Activated CD8-positive, alpha-beta memory T cell treated with anti-CD3 and anti-CD28 coated beads, Interleukin-2, amount 50 U/mL, for 24 hours (primary cell): ENCODE results near the gene BCDIN3D.
A peak's percentile ranks its signal among the peaks of the same experiment; 100 is the strongest.
"Not testable (repeated sequence)": the region's sequence is repeated elsewhere in the genome, so short reads cannot be mapped to it uniquely, and the experiment has no call there.

Experiments
- DNase-seq: peaks from one replicate; pipeline ENCODE4 v3.0.0-alpha.2; 2020; ENCODE audit errors: extremely low read depth

BCDIN3D gene

GRCh38 chr12:49877066-49877465 is 34.2 kb upstream of the BCDIN3D start:
- DNase-seq = no peak

GRCh38 chr12:49876070-49876469 is 33.2 kb upstream of the BCDIN3D start:
- DNase-seq = no peak

- no peak for DNase-seq
Observed at GRCh38 chr12:49875115-49875720, 32.3 kb upstream of the BCDIN3D start.

GRCh38 chr12:49874142-49874897 is 31.4 kb upstream of the BCDIN3D start:
- no peak for DNase-seq

GRCh38 chr12:49873361-49873934 is 30.5 kb upstream of the BCDIN3D start:
- DNase-seq = no peak

GRCh38 chr12:49872781-49873181 is 29.9 kb upstream of the BCDIN3D start:
- no peak for DNase-seq

- DNase-seq = no peak
Observed at GRCh38 chr12:49872381-49872780, 29.5 kb upstream of the BCDIN3D start.

GRCh38 chr12:49871811-49872251 is 28.9 kb upstream of the BCDIN3D start:
- not testable (repeated sequence) for DNase-seq

- no peak for DNase-seq
Observed at GRCh38 chr12:49871263-49871561, 28.3 kb upstream of the BCDIN3D start.

- no peak for DNase-seq
Observed at GRCh38 chr12:49870501-49871262, 27.8 kb upstream of the BCDIN3D start.

GRCh38 chr12:49869816-49870500 is 27.1 kb upstream of the BCDIN3D start:
- DNase-seq = no peak

- DNase-seq = no peak
Observed at GRCh38 chr12:49868952-49869815, 26.3 kb upstream of the BCDIN3D start.

GRCh38 chr12:49868449-49868848 is 25.5 kb upstream of the BCDIN3D start:
- DNase-seq = no peak

GRCh38 chr12:49867570-49868341 is 24.9 kb upstream of the BCDIN3D start:
- DNase-seq = no peak

- DNase-seq = peak; percentile 39
Observed at GRCh38 chr12:49866859-49867569, 24.1 kb upstream of the BCDIN3D start.

- no peak for DNase-seq
Observed at GRCh38 chr12:49865782-49866135, 22.9 kb upstream of the BCDIN3D start.

- DNase-seq = no peak
Observed at GRCh38 chr12:49865109-49865781, 22.3 kb upstream of the BCDIN3D start.

GRCh38 chr12:49864798-49865090 is 21.8 kb upstream of the BCDIN3D start:
- no peak for DNase-seq
